PFSK-1 (cell line): ENCODE results near the gene GADD45GIP1.

ENCODE experiments used
- FOXP2 ChIP-seq: optimal IDR thresholded peaks from 2 replicates; pipeline ENCODE3; 2011; ENCODE audit warnings: borderline replicate concordance, control low read depth, inconsistent platforms; ENCODE audit not compliant: insufficient read depth; ENCODE audit errors: extremely low read length, extremely low read depth
- POLR2AphosphoS5 ChIP-seq: IDR thresholded peaks from 2 replicates; pipeline ENCODE4 v1.6.1; 2012; ENCODE audit warnings: low read depth, mild to moderate bottlenecking, control low read depth, low read length, moderate library complexity
- REST ChIP-seq, 2 experiments: IDR thresholded peaks; 2 replicates each; pipeline versions ENCODE4 v1.6.1 to v1.8.0; 2011 to 2012; ENCODE audit warnings: low read depth in 2 of 2, low read length in 2 of 2, control low read depth in 1 of 2, inconsistent platforms in 1 of 2, mild to moderate bottlenecking in 1 of 2, moderate library complexity in 1 of 2; ENCODE audit not compliant: insufficient read depth in 1 of 2
- SIN3A ChIP-seq: IDR thresholded peaks from 2 replicates; pipeline ENCODE4 v1.6.1; 2012; ENCODE audit warnings: mild to moderate bottlenecking, low read length, moderate library complexity, borderline replicate concordance; ENCODE audit not compliant: insufficient read depth
- TAF1 ChIP-seq: IDR thresholded peaks from 2 replicates; pipeline ENCODE4 v1.6.1; 2012; ENCODE audit warnings: low read length, control low read depth, borderline replicate concordance; ENCODE audit not compliant: insufficient read depth

Gene GADD45GIP1

GRCh38 chr19:12921047-12921446, 36.0 kb downstream of the GADD45GIP1 start:
- TF ChIP-seq SIN3A (no peak), TAF1 (no peak), POLR2AphosphoS5 (peak; percentile 5; the same call in 1 of the 2 replicates)

GRCh38 chr19:12918253-12918652, 38.8 kb downstream of the GADD45GIP1 start:
- TF ChIP-seq POLR2AphosphoS5 (no peak), TAF1 (no peak)

GRCh38 chr19:12913851-12914690, 43.0 kb downstream of the GADD45GIP1 start:
- no peak for TF ChIP-seq FOXP2
- no peak for TF ChIP-seq TAF1
- TF ChIP-seq SIN3A: no peak
- TF ChIP-seq POLR2AphosphoS5: no peak
- no peak for TF ChIP-seq REST (IDR thresholded peaks at IDR 0.05; ENCODE audit: insufficient read depth in 1 of 2, low read depth in 2 of 2, low read length in 2 of 2)

- TF ChIP-seq REST (IDR thresholded peaks at IDR 0.05; ENCODE audit: insufficient read depth in 1 of 2, low read depth in 2 of 2, low read length in 2 of 2): no peak
- TF ChIP-seq SIN3A: no peak
- no peak for TF ChIP-seq POLR2AphosphoS5
- no peak for TF ChIP-seq FOXP2
- no peak for TF ChIP-seq TAF1
Measured at GRCh38 chr19:12913011-12913561, 43.9 kb downstream of the GADD45GIP1 start.

GRCh38 chr19:12912571-12912970, 44.5 kb downstream of the GADD45GIP1 start:
- TF ChIP-seq FOXP2 (no peak), POLR2AphosphoS5 (no peak), REST (IDR thresholded peaks at IDR 0.05; ENCODE audit: insufficient read depth in 1 of 2, low read depth in 2 of 2, low read length in 2 of 2) (no peak), SIN3A (no peak), TAF1 (no peak)

GRCh38 chr19:12907166-12907565, 49.9 kb downstream of the GADD45GIP1 start:
- TF ChIP-seq POLR2AphosphoS5 (no peak), SIN3A (no peak), FOXP2 (no peak), TAF1 (no peak), REST (IDR thresholded peaks at IDR 0.05; ENCODE audit: insufficient read depth in 1 of 2, low read depth in 2 of 2, low read length in 2 of 2) (no peak)
